B cell (primary cell): ENCODE results near the gene ARHGAP22. TPM values are rescaled to one million over a fixed set of nuclear protein-coding genes. Genes with fewer than 3 reads are reported as not detected.

Source experiments
- ATAC-seq: fragments of 200-7000 bp; cut with Tn5 transposase; one replicate; pipeline ENCODE4 v1.10.0; 2021; ENCODE audit warnings: low read depth, mild to moderate bottlenecking, moderate number of reproducible peaks, moderate library complexity
- CTCF ChIA-PET: fragments of 350-600 bp; sonication (Branson Sonifier 250); formaldehyde crosslinking; loops from one replicate; lab custom pipeline; 2021; ENCODE audit warnings: antibody characterized with exemption, inconsistent platforms; lab: Charles Lee
- POLR2A ChIA-PET: fragments of 350-600 bp; sonication (Branson Sonifier 250); formaldehyde crosslinking; loops from one replicate; lab custom pipeline; 2021; ENCODE audit warnings: antibody characterized with exemption; lab: Charles Lee
- DNase-seq: peaks from one replicate; pipeline ENCODE4 v3.0.0; 2013
- H2AFZ ChIP-seq: 2 replicates; pipeline ENCODE4 v1.6.1; 2012; ENCODE audit warnings: mild to moderate bottlenecking, low read depth, low read length; ENCODE audit not compliant: insufficient read depth, poor library complexity, severe bottlenecking
- H3K27ac ChIP-seq, 2 donors: 1 replicate in 1 of 2; 2 replicates in 1 of 2; pipeline ENCODE4 v1.5.1; 2012 to 2013; ENCODE audit warnings: low read length in 2 of 2, mild to moderate bottlenecking in 2 of 2, moderate library complexity in 1 of 2
- H3K27me3 ChIP-seq, 4 experiments: fragments of 200-600 bp in 1 of 4; sonication (generic) in 1 of 4; replicated peaks in 1 of 4; 1 replicate in 2 of 4; 2 replicates in 2 of 4; pipeline versions ENCODE4 v1.6.1 to v1.7.0; 2013 to 2016; ENCODE audit warnings: low read length in 3 of 4, mild to moderate bottlenecking in 2 of 4, mixed read lengths in 1 of 4, moderate library complexity in 1 of 4; ENCODE audit not compliant: insufficient read depth in 4 of 4, control insufficient read depth in 3 of 4; ENCODE audit errors: control extremely low read depth in 1 of 4
- H3K36me3 ChIP-seq, 2 experiments: replicated peaks in 1 of 2; 1 replicate in 1 of 2; 2 replicates in 1 of 2; pipeline versions ENCODE4 v1.6.1 to v1.7.1; 2013; ENCODE audit warnings: low read length in 1 of 2; ENCODE audit not compliant: insufficient read depth in 2 of 2, control insufficient read depth in 1 of 2; ENCODE audit errors: control extremely low read depth in 1 of 2, extremely low read depth in 1 of 2
- H3K4me1 ChIP-seq, 2 donors: fragments of 200-600 bp in 1 of 2; sonication (generic) in 1 of 2; 1 replicate in 1 of 2; 2 replicates in 1 of 2; pipeline versions ENCODE4 v1.5.1 to v1.6.1; 2013 to 2017; ENCODE audit warnings: low read length in 2 of 2; ENCODE audit not compliant: control insufficient read depth in 2 of 2, insufficient read depth in 2 of 2
- H3K4me2 ChIP-seq: replicated peaks from 2 replicates; pipeline ENCODE3; 2012; ENCODE audit warnings: mild to moderate bottlenecking, low read depth, low read length; ENCODE audit not compliant: poor library complexity, severe bottlenecking
- H3K4me3 ChIP-seq, 5 experiments: fragments of 200-600 bp in 1 of 5; sonication (generic) in 1 of 5; 1 replicate in 3 of 5; 2 replicates in 2 of 5; pipeline versions ENCODE4 v1.5.1 to v1.7.0; 2011 to 2016; ENCODE audit warnings: low read length in 4 of 5, mild to moderate bottlenecking in 4 of 5, low read depth in 2 of 5, control low read depth in 1 of 5, moderate library complexity in 1 of 5; ENCODE audit not compliant: insufficient read depth in 1 of 5; ENCODE audit errors: control extremely low read depth in 1 of 5, extremely low read depth in 1 of 5
- H3K79me2 ChIP-seq: fragments of 200-600 bp; sonication (generic); one replicate; pipeline ENCODE4 v1.6.0; 2016; ENCODE audit warnings: low read length; ENCODE audit not compliant: control insufficient read depth, insufficient read depth
- H3K9ac ChIP-seq: fragments of 200-600 bp; sonication (generic); 2 replicates; pipeline ENCODE4 v1.6.1; 2017; ENCODE audit warnings: mild to moderate bottlenecking, low read length, moderate library complexity
- H3K9me3 ChIP-seq, 3 donors: one replicate each; pipeline versions ENCODE4 v1.6.1 to v1.7.1; 2013; ENCODE audit warnings: low read length in 2 of 3; ENCODE audit not compliant: control insufficient read depth in 2 of 3, insufficient read depth in 1 of 3; ENCODE audit errors: control extremely low read depth in 1 of 3
- H4K20me1 ChIP-seq: 2 replicates; pipeline ENCODE4 v1.6.0; 2012; ENCODE audit warnings: mild to moderate bottlenecking, low read length; ENCODE audit not compliant: insufficient read depth, control insufficient read depth, poor library complexity, severe bottlenecking
- H3K27ac Mint-ChIP-seq: one replicate; pipeline ENCODE4 v1.8.0; 2021; ENCODE audit warnings: mixed read lengths
- H3K27me3 Mint-ChIP-seq: one replicate; pipeline ENCODE4 v1.8.0; 2021; ENCODE audit warnings: mixed read lengths
- H3K4me1 Mint-ChIP-seq: one replicate; pipeline ENCODE4 v1.8.0; 2021; ENCODE audit warnings: mixed read lengths
- H3K4me3 Mint-ChIP-seq: one replicate; pipeline ENCODE4 v1.8.0; 2021; ENCODE audit warnings: mixed read lengths
- H3K9me3 Mint-ChIP-seq: one replicate; pipeline ENCODE4 v1.8.0; 2022; ENCODE audit warnings: mixed read lengths; ENCODE audit not compliant: insufficient read depth
- EZH2 ChIP-seq: IDR thresholded peaks from 2 replicates; pipeline ENCODE4 v1.6.1; 2012; ENCODE audit warnings: borderline replicate concordance, low read depth, mild to moderate bottlenecking, moderate library complexity, low read length; ENCODE audit not compliant: insufficient read depth, poor library complexity, severe bottlenecking
- WGBS: methylation state at CpG from one replicate; pipeline ENCODE4 v1.1.5; 2013; ENCODE audit warnings: missing lambda C conversion rate; ENCODE audit not compliant: insufficient coverage; 5-methylcytosine and 5-hydroxymethylcytosine counted together
- intact Hi-C: fragments of 100-400 bp; cut with micrococcal nuclease; formaldehyde crosslinking; loops from one replicate; pipeline ENCODE4 v1.10.0; 2022
- polyA plus RNA-seq: library from polyadenylated mRNA; depleted of rRNA; stranded (reverse); fragments of >200 nt; gene quantifications from 2 replicates; pipeline ENCODE4 v1.2.3, GENCODE V29; 2012
- total RNA-seq, 2 donors: library from RNA; stranded (reverse); fragments of 120-200 nt in 1 of 2; gene quantifications; 1 replicate in 1 of 2; 2 replicates in 1 of 2; pipeline versions ENCODE4 v1.2.3 to v1.2.4, GENCODE V29; 2013 to 2022
- TF ChIP-seq, protein P1 (sequence below): fragments of 200-600 bp; IDR thresholded peaks from one replicate; pipeline ENCODE4 v1.8.0; 2022; ENCODE audit warnings: antibody characterized with exemption, mild to moderate bottlenecking

Gene ARHGAP22
- total and polyA plus RNA-seq, 2 donors (not counting 1 experiment from before 2014, with no cell fraction given): 1.9 to 2.0 TPM

DNA sequence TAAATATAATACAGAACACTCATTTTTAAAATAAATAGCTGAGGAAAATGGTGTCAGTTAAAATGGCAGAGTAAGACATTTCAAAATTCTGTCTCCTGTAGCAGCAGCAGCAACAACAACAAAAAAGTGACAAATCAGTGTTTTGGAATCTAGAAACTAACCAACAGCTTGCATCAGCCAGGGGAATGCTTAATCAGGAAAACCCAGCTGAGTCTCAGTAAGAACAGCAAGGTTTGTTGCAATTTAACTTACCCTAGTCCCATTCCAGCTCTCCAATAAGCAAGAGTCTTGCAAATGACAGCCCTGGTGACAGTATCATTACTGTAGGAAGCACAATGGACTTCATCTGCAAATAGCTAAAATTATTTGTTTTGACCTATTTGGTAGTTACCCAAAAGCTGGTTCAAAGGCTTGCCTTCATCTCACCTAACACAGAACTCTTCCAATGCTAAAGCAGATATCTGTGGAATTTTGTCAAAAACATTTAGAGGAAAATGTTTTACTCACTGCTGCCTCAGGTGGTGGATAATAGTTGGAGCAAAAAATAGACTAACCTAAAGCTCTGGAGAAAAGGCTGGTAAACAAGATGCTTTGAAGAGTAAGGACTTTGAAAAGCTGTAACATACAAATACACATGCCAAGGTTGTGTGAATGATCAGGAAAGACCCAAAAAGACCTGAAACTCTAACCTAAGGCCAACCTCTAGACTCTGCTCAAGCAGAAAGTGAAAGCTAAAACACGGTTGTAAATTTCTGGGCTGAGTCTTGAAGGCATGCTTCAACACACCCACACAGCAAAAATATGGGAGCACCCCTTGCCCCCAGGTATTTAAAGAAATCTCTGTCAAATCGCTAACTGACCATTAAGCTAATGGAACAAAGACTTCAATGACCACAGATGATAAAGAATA, 9.9 kb upstream of the ARHGAP22 start:
- no peaks in the 10 kb centered on the region for H3K9me3 Mint-ChIP-seq
- H3K4me2 ChIP-seq: peak overlapping the region; percentile 38
- peaks cover 0 to 5% (median 0%) of the 10 kb centered on the region in 3 donors for H3K9me3 ChIP-seq
- peak overlapping the region; percentile 16 for H3K9ac ChIP-seq
- peak overlapping the region; percentile 30 for H3K4me3 Mint-ChIP-seq
- POLR2A ChIA-PET: no interaction called here
- peaks cover 10% of the 10 kb centered on the region for H3K4me1 Mint-ChIP-seq
- no peaks in the 10 kb centered on the region for H3K36me3 ChIP-seq
- H4K20me1 ChIP-seq: no peaks in the 10 kb centered on the region
- DNase-seq (no peak), ATAC-seq (peak; percentile 45)
- H3K27ac ChIP-seq: no peak overlapping the region
- peak overlapping the region; percentile 40 for H2AFZ ChIP-seq
- H3K4me1 ChIP-seq: peaks cover 3 to 8% of the 10 kb centered on the region in 2 donors
- peaks cover 0 to 2% (median 1%) of the 10 kb centered on the region in 4 experiments for H3K27me3 ChIP-seq
- TF ChIP-seq EZH2: no peak
- TF ChIP-seq, protein P1, sequence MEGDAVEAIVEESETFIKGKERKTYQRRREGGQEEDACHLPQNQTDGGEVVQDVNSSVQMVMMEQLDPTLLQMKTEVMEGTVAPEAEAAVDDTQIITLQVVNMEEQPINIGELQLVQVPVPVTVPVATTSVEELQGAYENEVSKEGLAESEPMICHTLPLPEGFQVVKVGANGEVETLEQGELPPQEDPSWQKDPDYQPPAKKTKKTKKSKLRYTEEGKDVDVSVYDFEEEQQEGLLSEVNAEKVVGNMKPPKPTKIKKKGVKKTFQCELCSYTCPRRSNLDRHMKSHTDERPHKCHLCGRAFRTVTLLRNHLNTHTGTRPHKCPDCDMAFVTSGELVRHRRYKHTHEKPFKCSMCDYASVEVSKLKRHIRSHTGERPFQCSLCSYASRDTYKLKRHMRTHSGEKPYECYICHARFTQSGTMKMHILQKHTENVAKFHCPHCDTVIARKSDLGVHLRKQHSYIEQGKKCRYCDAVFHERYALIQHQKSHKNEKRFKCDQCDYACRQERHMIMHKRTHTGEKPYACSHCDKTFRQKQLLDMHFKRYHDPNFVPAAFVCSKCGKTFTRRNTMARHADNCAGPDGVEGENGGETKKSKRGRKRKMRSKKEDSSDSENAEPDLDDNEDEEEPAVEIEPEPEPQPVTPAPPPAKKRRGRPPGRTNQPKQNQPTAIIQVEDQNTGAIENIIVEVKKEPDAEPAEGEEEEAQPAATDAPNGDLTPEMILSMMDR: peak; percentile 64
- WGBS: 40% methylated on average over 1 of the region's 2 CpGs
- CTCF ChIA-PET: interaction anchor here (0.6 to 2.9 kb wide), 27 partner anchors 9 to 1302 kb away, joined by 3 to 67 read pairs (median 4); partner anchors contain the start of gene ARHGAP22
- intact Hi-C loops: loop anchor here (1.0 kb wide), 1 partner anchor 42 kb away; no protein-coding TSS in a partner anchor
- H3K4me3 ChIP-seq: no peak overlapping the region
- no peak overlapping the region for H3K27ac Mint-ChIP-seq
- peaks cover 28% of the 10 kb centered on the region for H3K27me3 Mint-ChIP-seq
- H3K79me2 ChIP-seq: no peaks in the 10 kb centered on the region

GRCh38 chr10:48613016-48613415, 8.1 kb upstream of the ARHGAP22 start:
- H3K4me3 ChIP-seq: no peak overlapping the region
- no peak overlapping the region for H3K9ac ChIP-seq
- ChIA-PET CTCF (interaction anchor here (6.7 to 19.7 kb wide), 3 partner anchors 10 to 61 kb away, joined by 92 to 407 read pairs (median 183); no protein-coding TSS in a partner anchor), POLR2A (no interaction called here)
- H3K4me1 ChIP-seq: peaks cover 7 to 9% of the 10 kb centered on the region in 2 donors
- TF ChIP-seq EZH2: no peak
- TF ChIP-seq, protein P1: no peak
- no peaks in the 10 kb centered on the region for H4K20me1 ChIP-seq
- H3K36me3 ChIP-seq: no peaks in the 10 kb centered on the region
- Mint-ChIP-seq H3K27ac (no peak overlapping the region), H3K4me3 (no peak overlapping the region), H3K27me3 (peaks cover 11% of the 10 kb centered on the region), H3K9me3 (no peaks in the 10 kb centered on the region), H3K4me1 (peaks cover 13% of the 10 kb centered on the region)
- H3K27me3 ChIP-seq: peaks cover 0 to 2% (median under 1%) of the 10 kb centered on the region in 4 experiments
- intact Hi-C loops: no loop called here
- H3K9me3 ChIP-seq: peaks cover 0 to 5% (median 0%) of the 10 kb centered on the region in 3 donors
- no peak for ATAC-seq
- no peak overlapping the region for H3K27ac ChIP-seq
- H2AFZ ChIP-seq: no peak overlapping the region
- H3K4me2 ChIP-seq: no peak overlapping the region
- WGBS: 100% methylated on average over 1 of the region's 2 CpGs
- H3K79me2 ChIP-seq: no peaks in the 10 kb centered on the region
- no peak for DNase-seq
